IMR-90 (cell line): Measurements from ENCODE around the gene METRNL. TPM values are rescaled to one million over a fixed set of nuclear protein-coding genes. Genes with fewer than 3 reads are reported as not detected.

Experiments
- ATAC-seq: fragments of 200-7000 bp; cut with Tn5 transposase; 2 replicates; pipeline ENCODE4 v1.9.1; 2020; ENCODE audit warnings: low read depth, mild to moderate bottlenecking, moderate library complexity
- BruUV-seq: library from RNA; stranded (reverse); fragments of 400-500 nt; replicated peaks from 2 replicates; lab custom pipeline; 2021; lab: Mats Ljungman, UMichigan
- CTCF ChIA-PET: fragments of 300-600 bp; formaldehyde crosslinking; extraction: SDS; loops from one replicate; lab custom pipeline; 2021; ENCODE audit warnings: antibody characterized with exemption; lab: Yijun Ruan, JAX
- POLR2A ChIA-PET: fragments of 300-600 bp; sonication (Branson Sonifier 250); formaldehyde crosslinking; loops from one replicate; lab custom pipeline; 2022; ENCODE audit warnings: antibody characterized with exemption; ENCODE audit not compliant: unreplicated experiment; lab: Charles Lee
- DNase-seq: peaks from one replicate; pipeline ENCODE4 v3.0.0; 2013
- H2AFZ ChIP-seq: replicated peaks from 2 replicates; pipeline ENCODE3; 2013; ENCODE audit warnings: low read length, mild to moderate bottlenecking; ENCODE audit not compliant: poor library complexity
- H2AK5ac ChIP-seq: 2 replicates; pipeline ENCODE4 v1.6.1; 2013; ENCODE audit warnings: low read depth, low read length, inconsistent platforms
- H2AK9ac ChIP-seq: replicated peaks from 2 replicates; pipeline ENCODE3; 2013; ENCODE audit warnings: mild to moderate bottlenecking, low read depth, low read length, moderate library complexity; ENCODE audit not compliant: poor library complexity
- H2BK120ac ChIP-seq: 2 replicates; pipeline ENCODE4 v1.6.1; 2013; ENCODE audit warnings: low read depth, low read length, inconsistent platforms
- H2BK15ac ChIP-seq: 3 replicates; pipeline ENCODE4 v1.6.1; 2013; ENCODE audit warnings: low read depth, low read length, inconsistent platforms
- H2BK20ac ChIP-seq: 2 replicates; pipeline ENCODE4 v1.6.1; 2013; ENCODE audit warnings: low read depth, mild to moderate bottlenecking, inconsistent platforms, low read length, moderate library complexity
- H2BK5ac ChIP-seq: 2 replicates; pipeline ENCODE4 v1.6.1; 2013; ENCODE audit warnings: mild to moderate bottlenecking, low read depth, low read length, inconsistent platforms; ENCODE audit not compliant: poor library complexity, severe bottlenecking
- H3K14ac ChIP-seq: replicated peaks from 2 replicates; pipeline ENCODE4 v1.6.1; 2013; ENCODE audit warnings: low read depth, low read length, inconsistent platforms
- H3K18ac ChIP-seq: 2 replicates; pipeline ENCODE4 v1.6.1; 2013; ENCODE audit warnings: low read depth, low read length, control low read depth
- H3K23ac ChIP-seq: 2 replicates; pipeline ENCODE4 v1.6.1; 2013; ENCODE audit warnings: low read depth, low read length, inconsistent platforms
- H3K27ac ChIP-seq: 2 replicates; pipeline ENCODE4 v1.5.1; 2013; ENCODE audit warnings: mild to moderate bottlenecking, control low read depth, low read length; ENCODE audit not compliant: insufficient read depth
- H3K27me3 ChIP-seq: 2 replicates; pipeline ENCODE4 v1.6.1; 2013; ENCODE audit warnings: low read length; ENCODE audit not compliant: control insufficient read depth, insufficient read depth
- H3K36me3 ChIP-seq: 2 replicates; pipeline ENCODE4 v1.6.1; 2013; ENCODE audit warnings: low read length, mixed read lengths; ENCODE audit not compliant: control insufficient read depth, insufficient read depth
- H3K4ac ChIP-seq: 2 replicates; pipeline ENCODE4 v1.6.1; 2013; ENCODE audit warnings: low read depth, low read length, inconsistent platforms
- H3K4me1 ChIP-seq: 2 replicates; pipeline ENCODE4 v1.6.1; 2013; ENCODE audit warnings: low read length, mixed read lengths; ENCODE audit not compliant: control insufficient read depth, insufficient read depth
- H3K4me2 ChIP-seq: 2 replicates; pipeline ENCODE4 v1.6.1; 2013; ENCODE audit warnings: low read depth, mild to moderate bottlenecking, control low read depth, low read length, moderate library complexity
- H3K4me3 ChIP-seq: 2 replicates; pipeline ENCODE4 v1.5.1; 2013; ENCODE audit warnings: low read depth, mild to moderate bottlenecking, control low read depth, low read length, moderate library complexity; ENCODE audit not compliant: insufficient read depth
- H3K56ac ChIP-seq: 2 replicates; pipeline ENCODE4 v1.6.1; 2013; ENCODE audit warnings: low read length, inconsistent platforms; ENCODE audit not compliant: insufficient read depth; ENCODE audit errors: extremely low read depth
- H3K79me1 ChIP-seq, 2 experiments: 2 replicates each; pipeline ENCODE4 v1.6.1; 2013; ENCODE audit warnings: low read length in 2 of 2, inconsistent platforms in 1 of 2, low read depth in 1 of 2
- H3K9ac ChIP-seq: 2 replicates; pipeline ENCODE4 v1.6.1; 2013; ENCODE audit warnings: low read depth, low read length, control low read depth
- H3K9me1 ChIP-seq: 2 replicates; pipeline ENCODE4 v1.6.1; 2013; ENCODE audit warnings: low read length, inconsistent platforms; ENCODE audit not compliant: insufficient read depth
- H3K9me3 ChIP-seq: 2 replicates; pipeline ENCODE4 v1.6.1; 2013; ENCODE audit warnings: low read length; ENCODE audit not compliant: control insufficient read depth, insufficient read depth
- H4K20me1 ChIP-seq: 2 replicates; pipeline ENCODE4 v1.6.1; 2013; ENCODE audit warnings: low read length, inconsistent platforms; ENCODE audit not compliant: insufficient read depth
- H4K5ac ChIP-seq: 2 replicates; pipeline ENCODE4 v1.6.1; 2013; ENCODE audit warnings: mild to moderate bottlenecking, low read depth, low read length, control low read depth
- H4K8ac ChIP-seq, 2 experiments: 2 replicates each; pipeline ENCODE4 v1.6.1; 2013; ENCODE audit warnings: low read depth in 2 of 2, low read length in 2 of 2, control low read depth in 1 of 2, inconsistent platforms in 1 of 2
- H4K91ac ChIP-seq: 2 replicates; pipeline ENCODE4 v1.6.1; 2013; ENCODE audit warnings: low read depth, low read length, inconsistent platforms; ENCODE audit not compliant: insufficient read depth
- BHLHE40 ChIP-seq: fragments of 150-350 bp; IDR thresholded peaks from 2 replicates; pipeline ENCODE4 v1.6.1; 2016; ENCODE audit warnings: mild to moderate bottlenecking, low read depth, low read length
- CHD1 ChIP-seq: IDR thresholded peaks from 2 replicates; pipeline ENCODE4 v1.6.1; 2012; ENCODE audit warnings: low read depth, low read length, improper control_type of control experiment
- RAD21 ChIP-seq: IDR thresholded peaks from 2 replicates; pipeline ENCODE4 v1.6.1; 2012; ENCODE audit warnings: low read length, improper control_type of control experiment
- SMC3 ChIP-seq: fragments of 150-350 bp; IDR thresholded peaks from 2 replicates; pipeline ENCODE4 v1.6.1; 2016; ENCODE audit warnings: low read depth, mild to moderate bottlenecking, antibody characterized with exemption, low read length, moderate library complexity
- WGBS, 2 experiments: methylation state at CpG; one replicate each; pipeline versions ENCODE4 v1.1.5 to v1.1.7; 2013; ENCODE audit warnings: missing lambda C conversion rate in 2 of 2; ENCODE audit not compliant: insufficient read length in 1 of 2; ENCODE audit errors: extremely low coverage in 2 of 2; 5-methylcytosine and 5-hydroxymethylcytosine counted together
- dilution Hi-C: fragments of 300-500 bp; cut with HindIII; formaldehyde crosslinking; loops from one replicate; pipeline ENCODE4 v1.14.3; 2018; ENCODE audit warnings: low sequenced_read_pairs; ENCODE audit not compliant: unreplicated experiment
- in situ Hi-C: fragments of 300-500 bp; cut with MboI; formaldehyde crosslinking; loops from 3 replicates; pipeline ENCODE4 v1.14.3; 2019; ENCODE audit warnings: low sequenced_read_pairs, inconsistent platforms, mixed read lengths
- intact Hi-C: fragments of 100-400 bp; cut with micrococcal nuclease; formaldehyde crosslinking; loops from 2 replicates; pipeline ENCODE4 v1.10.0; 2022
- polyA plus RNA-seq, 3 experiments: library from polyadenylated mRNA; depleted of rRNA; stranded (reverse); fragments of >200 nt; gene quantifications; 2 replicates each; pipeline ENCODE4 v1.2.3, GENCODE V29; 2012; ENCODE audit warnings: low replicate concordance in 1 of 3
- total RNA-seq: library from RNA; depleted of rRNA; stranded (reverse); fragments of >200 nt; gene quantifications from 2 replicates; pipeline ENCODE4 v1.2.3, GENCODE V29; 2012
- TF ChIP-seq, protein P1 (sequence below): conservative IDR thresholded peaks from 2 replicates; pipeline ENCODE4 v1.5.1; 2012; ENCODE audit warnings: mild to moderate bottlenecking, low read depth, low read length, improper control_type of control experiment
- TF ChIP-seq, protein P2 (sequence below): fragments of 150-350 bp; IDR thresholded peaks from 2 replicates; pipeline ENCODE4 v1.6.1; 2017; ENCODE audit warnings: mild to moderate bottlenecking, antibody characterized with exemption, low read length, low read depth

METRNL gene
- total and polyA plus RNA-seq, 2 of the 4 experiments (the other 2 are of a cell fraction), result 17.9 to 48.2 TPM

DNA sequence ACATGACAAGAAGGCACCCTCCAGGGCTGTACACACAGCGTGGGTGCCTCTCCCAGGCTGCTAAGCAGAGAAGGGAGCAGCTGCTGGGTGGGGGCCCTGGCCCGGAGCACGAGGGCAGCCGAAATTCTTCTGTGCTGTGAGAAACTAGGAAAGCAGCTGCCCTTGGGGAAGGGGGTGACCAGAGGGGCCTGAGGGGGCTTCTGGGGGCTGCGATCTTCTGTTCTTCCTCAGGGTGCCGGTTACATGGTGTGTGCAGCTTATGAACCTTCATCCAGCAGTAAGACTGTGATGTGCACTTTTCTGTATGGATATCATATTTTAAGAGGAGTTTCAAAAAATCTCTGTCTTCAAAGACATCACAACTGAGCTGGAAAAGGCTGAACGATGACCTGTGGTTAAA lies 43.2 kb upstream of the METRNL start:
- H3K27ac ChIP-seq, result no peak overlapping the region
- BruUV-seq, result no TSS peak
- no peak overlapping the region for H2BK5ac ChIP-seq
- no peaks in the 10 kb centered on the region for H3K27me3 ChIP-seq
- H3K56ac ChIP-seq, result no peak overlapping the region
- peaks cover 8% of the 10 kb centered on the region for H3K9me3 ChIP-seq
- no peak overlapping the region for H2BK120ac ChIP-seq
- no peaks in the 10 kb centered on the region for H4K20me1 ChIP-seq
- ATAC-seq, result no peak
- H3K18ac ChIP-seq, result no peak overlapping the region
- no peak overlapping the region for H3K4me2 ChIP-seq
- H4K8ac ChIP-seq, result no peak overlapping the region
- peaks cover 0 to 4% of the 10 kb centered on the region in 2 experiments; a peak in 2 of 4 replicates for H3K79me1 ChIP-seq
- no peak overlapping the region for H2AFZ ChIP-seq
- CTCF ChIA-PET, result no interaction called here
- H4K91ac ChIP-seq, result no peak overlapping the region
- no peak overlapping the region for H2BK20ac ChIP-seq
- no peak overlapping the region for H3K4me3 ChIP-seq
- POLR2A ChIA-PET, result no interaction called here
- WGBS, 2 experiments, result no CpG with 5 or more reads among the region's 7 CpGs
- TF ChIP-seq, protein P1, sequence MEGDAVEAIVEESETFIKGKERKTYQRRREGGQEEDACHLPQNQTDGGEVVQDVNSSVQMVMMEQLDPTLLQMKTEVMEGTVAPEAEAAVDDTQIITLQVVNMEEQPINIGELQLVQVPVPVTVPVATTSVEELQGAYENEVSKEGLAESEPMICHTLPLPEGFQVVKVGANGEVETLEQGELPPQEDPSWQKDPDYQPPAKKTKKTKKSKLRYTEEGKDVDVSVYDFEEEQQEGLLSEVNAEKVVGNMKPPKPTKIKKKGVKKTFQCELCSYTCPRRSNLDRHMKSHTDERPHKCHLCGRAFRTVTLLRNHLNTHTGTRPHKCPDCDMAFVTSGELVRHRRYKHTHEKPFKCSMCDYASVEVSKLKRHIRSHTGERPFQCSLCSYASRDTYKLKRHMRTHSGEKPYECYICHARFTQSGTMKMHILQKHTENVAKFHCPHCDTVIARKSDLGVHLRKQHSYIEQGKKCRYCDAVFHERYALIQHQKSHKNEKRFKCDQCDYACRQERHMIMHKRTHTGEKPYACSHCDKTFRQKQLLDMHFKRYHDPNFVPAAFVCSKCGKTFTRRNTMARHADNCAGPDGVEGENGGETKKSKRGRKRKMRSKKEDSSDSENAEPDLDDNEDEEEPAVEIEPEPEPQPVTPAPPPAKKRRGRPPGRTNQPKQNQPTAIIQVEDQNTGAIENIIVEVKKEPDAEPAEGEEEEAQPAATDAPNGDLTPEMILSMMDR, result no peak
- TF ChIP-seq BHLHE40 (no peak), RAD21 (no peak), SMC3 (no peak), CHD1 (no peak)
- TF ChIP-seq, protein P2, sequence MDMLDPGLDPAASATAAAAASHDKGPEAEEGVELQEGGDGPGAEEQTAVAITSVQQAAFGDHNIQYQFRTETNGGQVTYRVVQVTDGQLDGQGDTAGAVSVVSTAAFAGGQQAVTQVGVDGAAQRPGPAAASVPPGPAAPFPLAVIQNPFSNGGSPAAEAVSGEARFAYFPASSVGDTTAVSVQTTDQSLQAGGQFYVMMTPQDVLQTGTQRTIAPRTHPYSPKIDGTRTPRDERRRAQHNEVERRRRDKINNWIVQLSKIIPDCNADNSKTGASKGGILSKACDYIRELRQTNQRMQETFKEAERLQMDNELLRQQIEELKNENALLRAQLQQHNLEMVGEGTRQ, result no peak
- intact Hi-C loops, result no loop called here
- no peak overlapping the region for H4K5ac ChIP-seq
- H3K23ac ChIP-seq, result no peak overlapping the region
- in situ Hi-C loops, result no loop called here
- H3K4ac ChIP-seq, result no peak overlapping the region
- peaks cover 4% of the 10 kb centered on the region for H3K36me3 ChIP-seq
- no peak for DNase-seq
- H2AK5ac ChIP-seq, result no peak overlapping the region
- no peak overlapping the region for H2BK15ac ChIP-seq
- dilution Hi-C loops, result no loop called here
- no peak overlapping the region for H3K9ac ChIP-seq
- H3K9me1 ChIP-seq, result no peaks in the 10 kb centered on the region
- no peak overlapping the region for H2AK9ac ChIP-seq
- H3K4me1 ChIP-seq, result no peaks in the 10 kb centered on the region
- no peak overlapping the region for H3K14ac ChIP-seq
